Medulla oblongata (tissue), 1 donor: ENCODE data around the gene OTUB2.

Experiments
- DNase-seq: peaks from one replicate; pipeline ENCODE4 v3.0.0-alpha.2; 2015; ENCODE audit errors: extremely low spot score

OTUB2 gene

DNA sequence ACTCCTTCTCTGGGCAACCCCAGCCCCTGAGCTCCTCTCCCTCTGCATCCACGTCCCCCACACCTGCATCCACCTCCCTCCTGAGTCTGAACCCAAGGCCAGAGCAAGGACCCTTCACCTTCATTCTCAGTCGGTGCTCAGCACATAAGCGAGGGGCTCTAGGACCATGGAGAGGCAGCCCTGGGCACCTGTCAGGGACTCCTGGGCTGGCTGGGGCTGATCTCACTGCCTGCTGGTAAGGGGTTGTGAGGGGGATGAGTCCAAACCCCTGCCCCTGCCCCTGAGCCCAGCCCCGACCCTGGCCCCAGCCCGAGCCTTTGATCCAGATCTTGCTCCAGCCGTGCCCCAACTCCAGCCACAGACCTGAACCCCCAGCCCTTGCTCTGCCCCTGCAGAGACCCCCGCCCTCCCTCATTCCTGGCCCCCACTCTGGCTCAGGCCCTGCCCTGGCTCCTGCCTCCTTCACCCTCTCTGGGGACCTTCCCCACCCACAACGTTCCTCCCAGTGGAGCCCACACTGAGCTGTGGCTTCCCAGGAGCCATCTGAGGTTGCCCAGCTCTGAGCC is 29.9 kb upstream of the OTUB2 start:
- DNase-seq: no peak

DNA sequence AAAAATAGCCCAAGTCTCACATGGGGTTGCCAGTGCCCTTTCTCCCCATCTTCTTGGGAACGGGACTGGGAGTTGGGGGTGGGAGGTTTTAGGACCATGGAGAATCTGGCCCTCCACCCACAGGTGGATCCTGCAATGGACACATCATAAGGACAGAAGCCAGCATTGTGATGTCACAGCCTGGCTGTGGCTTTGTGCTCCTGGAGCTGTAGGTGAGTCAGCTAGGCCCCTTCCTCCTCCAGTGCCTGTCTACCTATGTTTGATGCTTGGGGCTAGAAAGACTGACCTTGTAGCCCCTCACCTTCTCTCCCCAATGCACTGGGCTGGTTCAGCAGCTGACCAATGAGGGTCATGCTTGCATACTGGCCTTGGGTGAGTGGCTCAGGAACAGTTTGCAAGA is 29.1 kb upstream of the OTUB2 start, which contains the start of gene CCDC197:
CCDC197 (plus strand) TSS at position 220 of the 400 bp plus-strand sequence. CDS start 831 bp downstream, outside the sequence.
- no peak for DNase-seq

DNA sequence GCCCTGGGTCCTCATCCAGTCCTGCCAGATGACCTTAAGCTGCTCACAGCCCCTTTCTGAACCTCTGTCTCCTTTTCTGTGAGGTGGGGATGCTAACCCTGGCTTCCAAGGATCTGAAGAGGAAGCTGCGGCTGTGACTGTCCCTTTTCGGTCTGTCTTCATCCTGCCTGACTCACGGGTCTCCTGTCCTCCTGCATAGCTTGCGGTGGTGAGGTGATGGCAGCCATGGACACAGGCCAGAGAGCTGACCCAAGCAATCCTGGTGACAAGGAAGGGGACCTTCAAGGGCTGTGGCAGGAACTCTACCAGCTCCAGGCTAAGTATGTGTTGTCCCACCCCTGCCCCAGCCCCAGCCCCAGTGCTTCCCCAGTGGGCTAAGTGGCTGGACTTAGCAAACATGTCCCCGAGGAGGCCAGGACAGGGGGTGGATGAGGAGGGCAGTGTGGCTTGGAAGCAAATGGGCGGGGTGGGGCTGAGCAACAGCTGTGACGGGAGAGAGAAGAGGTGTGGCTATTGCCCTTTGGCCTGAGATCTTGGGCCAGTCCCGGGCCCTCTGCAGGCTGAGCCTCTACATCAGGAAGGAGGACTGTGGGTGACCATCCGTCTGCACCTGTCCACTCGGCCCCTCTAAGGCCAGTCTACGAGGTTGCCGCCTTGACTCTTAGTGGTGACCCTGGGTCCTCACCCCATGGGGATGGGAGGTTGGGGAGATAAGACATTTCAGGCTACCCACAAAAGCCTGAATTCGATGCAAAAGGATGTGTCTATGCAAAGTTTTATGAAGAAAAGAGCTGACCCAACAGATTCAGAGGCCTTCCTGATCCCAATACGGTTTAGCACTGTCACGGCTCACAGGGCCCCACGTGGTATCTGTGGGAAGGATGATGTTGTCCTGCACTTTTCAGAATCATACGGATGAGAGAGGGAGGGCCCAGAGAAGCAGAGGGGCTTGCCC is 27.9 kb upstream of the OTUB2 start:
- no peak for DNase-seq

DNA sequence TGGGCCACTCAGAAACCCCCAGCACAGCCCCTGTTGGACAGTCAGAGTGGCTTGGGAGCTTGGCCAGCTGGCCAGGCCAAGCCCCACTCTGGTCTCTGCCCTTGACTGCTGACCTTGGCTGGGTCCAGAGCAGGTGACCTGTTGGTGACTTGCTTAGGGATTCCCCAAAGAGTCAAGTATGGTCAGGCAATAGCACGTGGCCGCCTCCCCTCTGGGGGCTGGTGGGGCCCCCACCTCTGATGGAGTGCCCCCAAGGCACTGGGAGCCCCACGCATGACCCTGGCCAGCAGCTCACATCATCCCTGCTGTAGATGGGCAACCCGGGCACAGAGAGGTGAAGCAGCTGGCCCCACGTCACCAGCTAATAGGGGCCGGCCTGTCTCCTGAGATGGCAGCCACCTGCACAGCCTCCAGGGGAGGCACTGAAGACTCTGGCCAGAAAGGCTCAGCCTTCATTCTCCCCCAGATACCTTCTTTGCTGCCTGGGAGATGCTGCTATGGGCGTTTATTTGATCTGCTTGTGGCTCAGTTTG is 27.2 kb upstream of the OTUB2 start:
- DNase-seq: no peak

DNA sequence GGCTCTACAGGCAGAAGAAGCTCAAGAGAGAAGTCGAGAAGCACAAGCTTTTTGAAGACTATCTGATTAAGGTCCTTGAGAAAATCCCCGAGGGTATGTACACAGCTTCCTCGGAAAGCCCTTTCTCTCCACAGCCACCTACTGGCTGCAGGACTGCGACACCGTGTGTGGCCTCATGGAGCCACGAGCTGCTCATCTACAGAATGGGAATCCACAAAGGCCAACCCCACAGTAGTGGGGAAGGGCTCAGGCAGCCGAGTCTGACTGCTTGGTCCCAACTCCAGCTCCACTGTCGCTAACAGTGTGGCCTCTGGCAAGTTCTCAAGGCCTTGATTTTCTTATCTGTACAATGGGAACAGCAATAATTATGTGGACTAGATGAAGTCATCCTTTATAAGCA is 26.6 kb upstream of the OTUB2 start:
- DNase-seq: no peak

DNA sequence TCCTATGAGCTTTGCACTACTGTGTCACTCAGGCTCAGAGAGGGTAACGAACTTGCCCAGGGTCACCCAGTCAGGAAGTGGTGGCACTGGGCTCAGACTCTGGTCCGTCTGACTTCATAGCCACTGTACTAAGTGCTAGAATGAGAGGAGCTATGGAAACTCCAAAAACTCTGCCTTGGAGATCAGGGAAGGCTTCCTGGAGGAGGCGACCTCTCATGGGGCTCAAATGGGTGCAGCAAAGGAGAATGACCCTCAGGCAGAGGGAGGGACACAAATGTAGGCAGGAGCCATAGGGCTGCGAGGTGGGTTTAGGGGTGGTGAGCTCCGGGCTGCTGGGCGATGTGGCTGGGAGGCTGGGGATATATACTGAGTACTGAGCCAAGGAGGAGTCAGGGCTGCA is 25.9 kb upstream of the OTUB2 start:
- DNase-seq: no peak

DNA sequence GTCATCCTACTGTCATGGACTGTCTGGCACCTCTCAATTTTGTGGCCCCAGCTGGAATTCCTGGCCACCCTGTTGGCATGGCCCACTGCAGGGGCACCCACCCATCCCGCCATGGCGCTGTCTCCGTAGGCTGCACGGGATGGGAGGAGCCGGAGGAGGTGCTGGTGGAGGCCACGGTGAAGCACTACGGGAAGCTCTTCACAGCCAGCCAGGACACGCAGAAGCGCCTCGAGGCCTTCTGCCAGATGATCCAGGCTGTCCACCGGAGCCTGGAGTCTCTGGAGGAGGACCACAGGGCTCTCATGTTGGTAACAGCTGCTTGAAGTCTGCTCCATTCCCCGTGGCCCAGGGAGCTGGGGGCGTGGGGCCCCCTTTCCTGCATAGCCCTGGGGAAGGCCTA is 25.1 kb upstream of the OTUB2 start:
- no peak for DNase-seq

DNA sequence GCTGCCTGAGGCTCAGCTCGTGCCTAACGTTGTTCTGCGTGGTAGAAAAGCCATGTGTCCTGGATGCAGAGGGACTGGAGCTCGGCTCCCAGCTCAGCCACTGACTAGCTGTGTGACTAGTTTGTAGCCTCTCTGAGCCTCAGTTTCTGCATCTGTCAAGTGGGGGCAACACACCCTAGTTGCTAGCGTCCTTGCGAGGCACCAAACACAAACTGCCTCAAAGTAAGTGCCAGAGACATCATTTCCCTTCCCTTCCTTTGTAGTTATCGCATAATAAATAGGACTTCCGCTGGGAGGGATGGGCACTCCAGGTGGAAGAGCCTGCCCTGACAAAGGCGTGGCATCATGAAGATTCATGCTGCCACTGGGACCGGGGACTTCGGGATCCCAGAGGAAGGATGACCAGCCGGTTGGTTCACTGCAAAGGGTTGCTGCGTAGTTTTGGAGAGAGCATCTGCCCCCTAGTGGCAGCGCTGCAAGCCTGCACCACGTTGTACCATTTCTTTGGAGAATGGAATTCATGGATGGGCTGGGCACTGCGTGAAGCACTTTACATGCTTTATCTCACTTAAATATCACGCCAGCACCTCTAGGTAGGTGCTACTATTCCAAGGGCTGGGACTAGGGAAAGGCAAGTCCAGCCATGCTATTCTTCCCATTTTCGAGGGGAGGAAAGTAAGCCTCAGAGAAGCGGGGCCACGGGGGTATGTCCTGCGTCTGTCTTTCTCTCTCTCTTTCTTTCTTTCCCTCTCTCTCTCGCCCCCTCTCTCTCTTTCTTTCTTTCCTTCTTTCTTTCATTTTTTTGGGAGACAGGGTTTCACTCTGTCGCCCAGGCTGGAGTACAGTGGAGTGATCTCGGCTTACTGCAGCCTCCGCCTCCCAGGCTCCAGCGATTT is 24.4 kb upstream of the OTUB2 start:
- DNase-seq: peak; percentile 76

GRCh38 chr14:94003397-94003796 is 22.7 kb upstream of the OTUB2 start:
- no peak for DNase-seq

DNA sequence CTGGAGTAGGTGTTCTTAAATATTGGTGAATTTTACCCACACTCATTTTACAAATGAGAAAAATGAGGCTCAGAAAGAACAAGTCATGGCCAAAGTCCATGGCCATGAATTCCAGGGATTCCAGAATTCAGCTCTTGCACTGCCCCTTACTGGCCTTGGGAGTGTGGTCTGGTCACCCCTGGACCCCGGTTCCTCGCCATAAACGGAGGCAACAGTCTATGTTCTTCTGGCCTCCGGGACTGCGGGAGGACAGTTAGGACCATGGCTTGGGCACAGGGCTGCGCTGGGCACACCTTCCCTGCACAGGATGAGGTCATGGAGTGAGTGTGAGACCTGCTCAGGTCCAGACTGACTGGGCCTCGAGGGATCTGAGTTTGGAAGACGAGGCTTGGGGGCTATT is 22.1 kb upstream of the OTUB2 start:
- no peak for DNase-seq

DNA sequence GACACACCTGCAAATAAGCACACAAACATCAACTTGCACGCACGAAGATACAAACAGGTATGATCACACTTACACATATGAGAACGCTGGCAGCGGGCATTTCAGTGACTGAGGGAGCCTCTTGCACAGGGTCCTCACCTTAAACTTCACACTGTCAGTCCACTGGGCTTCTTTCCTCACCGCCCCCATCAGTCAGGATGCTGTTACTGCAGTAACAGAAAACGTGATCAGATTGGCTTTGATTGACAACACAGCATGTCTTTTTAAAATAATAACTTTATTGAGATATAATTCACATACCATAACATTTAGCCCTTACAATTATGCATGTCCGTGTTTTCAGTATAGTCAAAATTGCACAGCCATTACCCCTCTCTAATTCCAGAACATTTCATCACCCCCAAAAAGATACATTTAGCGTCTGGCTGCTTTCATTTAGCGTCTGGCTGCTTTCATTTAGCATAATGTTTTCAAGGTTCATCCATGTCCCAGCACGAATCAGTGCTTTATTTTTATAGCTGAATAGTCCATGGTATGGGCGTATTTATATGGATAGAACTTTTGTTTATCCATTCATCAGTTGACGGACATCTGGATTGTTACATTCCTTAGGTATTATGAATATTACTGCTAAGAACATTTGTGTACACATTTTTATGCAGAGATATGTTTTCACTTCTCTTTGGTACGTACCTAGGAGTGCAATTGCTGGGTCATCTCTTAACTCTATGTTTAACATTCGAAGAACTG is 20.6 kb upstream of the OTUB2 start:
- DNase-seq: no peak

GRCh38 chr14:94008234-94008633 is 17.9 kb upstream of the OTUB2 start:
- DNase-seq: no peak

- no peak for DNase-seq
Measured at GRCh38 chr14:94009767-94010166, 16.4 kb upstream of the OTUB2 start.

DNA sequence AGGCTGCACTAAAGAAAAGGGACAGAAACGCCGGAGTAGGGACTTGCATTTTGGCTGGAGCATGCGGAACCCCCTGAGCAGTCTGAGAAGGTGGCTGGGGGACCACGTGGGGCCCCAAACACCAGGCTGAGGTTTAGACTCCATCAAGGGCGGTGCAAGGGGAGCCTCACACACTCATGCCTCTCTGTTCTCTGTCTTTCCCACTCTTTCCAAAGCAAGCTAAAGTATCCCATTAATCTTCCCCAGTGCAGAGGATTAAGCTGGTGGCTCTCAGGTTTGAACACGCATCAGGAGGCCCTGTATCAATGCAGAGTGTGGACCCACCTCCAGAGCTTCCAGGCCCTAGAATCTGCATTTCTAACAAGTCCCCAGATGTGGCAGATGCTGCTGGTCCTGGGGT is 15.5 kb upstream of the OTUB2 start:
- DNase-seq: no peak

- no peak for DNase-seq
Measured at GRCh38 chr14:94011795-94012194, 14.3 kb upstream of the OTUB2 start.

DNA sequence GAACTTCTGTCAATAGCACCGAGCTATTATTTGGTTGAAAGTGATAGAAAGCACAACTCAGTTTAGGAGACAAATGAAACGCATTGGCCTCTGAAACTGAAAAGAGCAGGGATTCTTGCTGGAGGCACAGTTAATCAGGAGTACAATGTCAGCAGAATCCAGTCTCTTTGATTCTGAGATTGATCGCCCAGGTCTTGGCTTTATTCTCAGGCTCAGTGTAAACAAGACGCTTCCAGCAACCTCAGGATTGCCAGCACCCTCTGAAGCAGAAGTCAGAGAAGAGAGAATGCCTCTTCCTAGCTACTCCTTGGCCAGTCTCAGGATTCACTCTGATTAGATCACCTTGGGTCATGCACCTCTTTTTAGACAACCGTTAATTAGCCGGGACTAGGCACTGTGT is 11.8 kb upstream of the OTUB2 start:
- no peak for DNase-seq

DNA sequence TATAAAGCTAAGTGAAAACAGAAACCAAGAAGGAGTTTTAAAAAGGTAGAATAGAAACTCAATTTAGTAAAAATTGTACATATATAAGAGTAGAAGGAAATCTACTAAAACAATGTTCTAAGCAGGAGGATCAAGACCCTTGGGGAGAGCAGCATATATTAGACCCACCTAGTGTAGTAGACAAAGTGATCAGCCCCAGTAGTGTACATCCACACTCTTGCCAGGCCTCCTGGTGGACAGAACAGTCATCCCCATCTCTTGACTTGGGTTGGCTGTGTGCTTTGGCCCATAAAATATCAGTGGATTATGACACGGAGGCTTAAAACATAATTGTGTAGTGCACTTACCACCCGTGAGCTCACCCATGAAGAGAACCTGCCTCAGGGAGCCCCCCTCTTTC is 10.9 kb upstream of the OTUB2 start:
- no peak for DNase-seq

DNA sequence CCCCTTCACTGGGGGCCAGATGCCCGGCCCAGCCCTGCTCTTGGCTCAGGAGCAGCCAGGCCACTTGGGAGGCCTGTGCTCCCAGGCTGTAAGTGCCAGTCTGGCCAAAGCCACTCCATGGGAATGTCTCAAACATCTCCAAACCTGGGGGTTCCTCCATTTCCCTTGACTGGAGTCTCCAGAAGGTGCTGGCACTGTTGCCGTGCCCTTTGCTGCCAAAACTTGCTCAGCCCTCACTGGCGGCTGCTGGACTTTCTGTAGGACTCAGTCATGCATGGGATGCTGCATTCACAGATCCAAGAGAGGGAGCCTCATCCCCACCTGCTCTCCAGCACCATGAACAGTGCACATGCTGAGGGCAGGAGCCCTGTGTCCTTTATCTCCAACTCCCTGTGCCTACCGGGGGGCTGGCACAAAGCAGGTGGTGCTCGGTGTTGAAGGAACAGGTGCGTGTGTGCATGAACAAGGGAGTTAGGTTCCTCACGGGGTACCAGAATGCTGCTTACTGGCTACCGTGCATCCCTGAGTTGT is 9.6 kb upstream of the OTUB2 start:
- DNase-seq: no peak

DNA sequence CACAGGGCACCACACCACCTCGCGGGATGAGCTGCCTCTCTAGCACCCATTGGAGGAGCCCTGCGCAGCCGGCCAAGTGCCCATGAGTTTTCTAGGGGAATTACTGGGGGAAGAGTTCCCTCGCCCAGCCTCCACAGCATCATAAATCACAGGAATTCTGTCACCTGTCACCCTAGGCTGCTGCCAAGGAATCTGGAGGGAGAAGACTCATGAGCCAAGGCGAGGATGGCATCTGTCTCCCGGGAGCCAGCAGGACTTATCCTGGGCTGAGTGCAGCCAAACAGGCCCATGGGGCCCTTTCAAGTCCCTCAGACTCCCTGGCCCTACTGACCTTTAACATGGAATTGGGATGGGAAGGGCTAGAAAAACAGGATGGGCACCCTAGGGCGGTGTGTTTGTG is 7.8 kb upstream of the OTUB2 start:
- no peak for DNase-seq

- DNase-seq: no peak
Measured at GRCh38 chr14:94019329-94019728, 6.8 kb upstream of the OTUB2 start.

- DNase-seq: no peak
Measured at GRCh38 chr14:94020267-94020666, 5.9 kb upstream of the OTUB2 start.
